GM13976 (cell line): ENCODE data around the gene ATXN1.

ENCODE experiments used
- DNase-seq: peaks from one replicate; pipeline ENCODE4 v3.0.0; 2012; ENCODE audit warnings: low spot score
- CTCF ChIP-seq: IDR thresholded peaks from 2 replicates; pipeline ENCODE4 v1.5.1; 2012; ENCODE audit warnings: borderline replicate concordance, mild to moderate bottlenecking; ENCODE audit not compliant: insufficient read depth; ENCODE audit errors: extremely low read depth, missing control alignments, control extremely low read depth
- in situ Hi-C: fragments of 300-500 bp; cut with MboI; formaldehyde crosslinking; loops from one replicate; pipeline ENCODE4 v1.12.0; 2022; ENCODE audit warnings: low sequenced_read_pairs, mixed read lengths, inconsistent platforms; ENCODE audit not compliant: unreplicated experiment

Gene ATXN1

GRCh38 chr6:16568128-16568527 lies 193.1 kb downstream of the ATXN1 start:
- TF ChIP-seq CTCF: no peak
- in situ Hi-C loops: no loop called here
- DNase-seq: no peak

GRCh38 chr6:16567071-16567470 lies 194.2 kb downstream of the ATXN1 start:
- in situ Hi-C loops: no loop called here
- TF ChIP-seq CTCF: no peak
- no peak for DNase-seq

- DNase-seq: no peak
- in situ Hi-C loops: no loop called here
- no peak for TF ChIP-seq CTCF
These were observed 196.8 kb downstream of the ATXN1 start for GRCh38 chr6:16564436-16564835.

- TF ChIP-seq CTCF: no peak
- in situ Hi-C loops: no loop called here
These were observed 197.5 kb downstream of the ATXN1 start for GRCh38 chr6:16563628-16564240.

GRCh38 chr6:16562498-16562897 lies 198.8 kb downstream of the ATXN1 start:
- no peak for TF ChIP-seq CTCF
- in situ Hi-C loops: no loop called here
- DNase-seq: no peak

More at GRCh38 chr6:16563628-16564240, 197.5 kb downstream of the ATXN1 start:
- no peak for DNase-seq

- no peak for DNase-seq
- no peak for TF ChIP-seq CTCF
- in situ Hi-C loops: no loop called here
These were observed 202.2 kb downstream of the ATXN1 start for GRCh38 chr6:16559071-16559470.
